Effector CD4-positive, alpha-beta T cell (primary cell): ENCODE data around the gene GPR141.

Experiments used
- DNase-seq: peaks from one replicate; pipeline ENCODE4 v3.0.0-alpha.2; 2020

Gene GPR141

GRCh38 chr7:37786741-37787569 is 103.4 kb downstream of the GPR141 start:
- DNase-seq = no peak
